GM21423 (cell line): Measurements from ENCODE around the gene TAGAP.

ENCODE experiments used
- ATAC-seq: cut with Tn5 transposase; IDR thresholded peaks from one replicate; pipeline ENCODE4 v1.9.1; 2021; ENCODE audit warnings: mild to moderate bottlenecking, moderate library complexity; ENCODE audit not compliant: unreplicated experiment

TAGAP gene

GRCh38 chr6:159044899-159045727, at the start of gene TAGAP:
TAGAP (minus strand) TSS chr6:159044991; CDS start chr6:159044146, 845 bp downstream.
- ATAC-seq: peak; percentile 89

- ATAC-seq: no peak
Observed at GRCh38 chr6:159093609-159094443, 49.0 kb upstream of the TAGAP start.

GRCh38 chr6:159092631-159093030, 47.8 kb upstream of the TAGAP start:
- no peak for ATAC-seq

- ATAC-seq: no peak
Observed at GRCh38 chr6:159090530-159091480, 46.0 kb upstream of the TAGAP start.

GRCh38 chr6:159089909-159090308, 45.1 kb upstream of the TAGAP start:
- ATAC-seq: no peak

- ATAC-seq: no peak
Observed at GRCh38 chr6:159089443-159089842, 44.7 kb upstream of the TAGAP start.

GRCh38 chr6:159086033-159086618, 41.3 kb upstream of the TAGAP start:
- no peak for ATAC-seq

GRCh38 chr6:159085396-159085895, 40.7 kb upstream of the TAGAP start:
- ATAC-seq: no peak

GRCh38 chr6:159084493-159085091, 39.8 kb upstream of the TAGAP start:
- ATAC-seq: no peak

GRCh38 chr6:159083146-159083545, 38.4 kb upstream of the TAGAP start:
- no peak for ATAC-seq

- no peak for ATAC-seq
Observed at GRCh38 chr6:159082039-159082815, 37.4 kb upstream of the TAGAP start.

- no peak for ATAC-seq
Observed at GRCh38 chr6:159080217-159080976, 35.6 kb upstream of the TAGAP start.

- ATAC-seq: no peak
Observed at GRCh38 chr6:159079367-159079766, 34.6 kb upstream of the TAGAP start.

GRCh38 chr6:159077123-159077522, 32.3 kb upstream of the TAGAP start:
- ATAC-seq: no peak

GRCh38 chr6:159075506-159076228, 30.9 kb upstream of the TAGAP start:
- ATAC-seq: no peak

- no peak for ATAC-seq
Observed at GRCh38 chr6:159074876-159075275, 30.1 kb upstream of the TAGAP start.

- no peak for ATAC-seq
Observed at GRCh38 chr6:159074120-159074684, 29.4 kb upstream of the TAGAP start.
